H9 (cell line): Measurements from ENCODE around the gene ERC2. TPM values are rescaled to one million over a fixed set of nuclear protein-coding genes. Genes with fewer than 3 reads are reported as not detected.

Experiments used
- DNase-seq: peaks from one replicate; pipeline ENCODE4 v3.0.0-alpha.2; 2017
- H2AFZ ChIP-seq: one replicate; pipeline ENCODE4 v1.6.1; 2013; ENCODE audit warnings: mild to moderate bottlenecking, low read length, control low read depth, moderate library complexity
- H2AK5ac ChIP-seq: 2 replicates; pipeline ENCODE4 v1.6.1; 2013; ENCODE audit warnings: low read length, control low read depth, mixed read lengths; ENCODE audit not compliant: insufficient read length
- H2BK120ac ChIP-seq: one replicate; pipeline ENCODE4 v1.6.1; 2013; ENCODE audit warnings: low read depth, mild to moderate bottlenecking, low read length, control low read depth, inconsistent platforms; ENCODE audit not compliant: poor library complexity, severe bottlenecking
- H2BK12ac ChIP-seq: 2 replicates; pipeline ENCODE4 v1.6.1; 2013; ENCODE audit warnings: low read length, control low read depth, mixed read lengths, low read depth; ENCODE audit not compliant: insufficient read length
- H2BK15ac ChIP-seq: 2 replicates; pipeline ENCODE4 v1.6.1; 2013; ENCODE audit warnings: low read depth, low read length, control low read depth
- H2BK20ac ChIP-seq: one replicate; pipeline ENCODE4 v1.6.1; 2013; ENCODE audit warnings: low read depth, mild to moderate bottlenecking, low read length, control low read depth, inconsistent platforms; ENCODE audit not compliant: poor library complexity, severe bottlenecking
- H2BK5ac ChIP-seq: 2 replicates; pipeline ENCODE4 v1.6.1; 2013; ENCODE audit warnings: low read length, control low read depth, mixed read lengths; ENCODE audit not compliant: insufficient read length
- H3K14ac ChIP-seq: 2 replicates; pipeline ENCODE4 v1.6.1; 2013; ENCODE audit warnings: low read length, control low read depth; ENCODE audit not compliant: insufficient read depth
- H3K18ac ChIP-seq: 2 replicates; pipeline ENCODE4 v1.6.1; 2013; ENCODE audit warnings: low read depth, mild to moderate bottlenecking, mixed read lengths, low read length, control low read depth; ENCODE audit not compliant: insufficient read length
- H3K23ac ChIP-seq: 2 replicates; pipeline ENCODE4 v1.6.1; 2013; ENCODE audit warnings: low read length, control low read depth, mixed read lengths, low read depth; ENCODE audit not compliant: insufficient read length
- H3K23me2 ChIP-seq: 2 replicates; pipeline ENCODE4 v1.6.1; 2013; ENCODE audit warnings: low read depth, mild to moderate bottlenecking, mixed read lengths, low read length, control low read depth; ENCODE audit not compliant: insufficient read length, poor library complexity, severe bottlenecking
- H3K27ac ChIP-seq: 2 replicates; pipeline ENCODE4 v1.5.1; 2013; ENCODE audit warnings: low read length, control low read depth, mixed read lengths, low read depth; ENCODE audit not compliant: insufficient read length
- H3K27me3 ChIP-seq: 2 replicates; pipeline ENCODE4 v1.6.1; 2013; ENCODE audit warnings: low read length, control low read depth, inconsistent platforms; ENCODE audit not compliant: insufficient read depth
- H3K4ac ChIP-seq: 2 replicates; pipeline ENCODE4 v1.6.1; 2013; ENCODE audit warnings: low read depth, mild to moderate bottlenecking, control low read depth, inconsistent platforms, low read length, moderate library complexity
- H3K4me1 ChIP-seq: 2 replicates; pipeline ENCODE4 v1.6.1; 2013; ENCODE audit warnings: low read length, control low read depth, inconsistent platforms; ENCODE audit not compliant: insufficient read depth
- H3K4me2 ChIP-seq: 2 replicates; pipeline ENCODE4 v1.6.1; 2013; ENCODE audit warnings: low read length, control low read depth, mixed read lengths; ENCODE audit not compliant: insufficient read length, insufficient read depth
- H3K56ac ChIP-seq: 2 replicates; pipeline ENCODE4 v1.6.1; 2013; ENCODE audit warnings: low read depth, mild to moderate bottlenecking, mixed read lengths, low read length, control low read depth; ENCODE audit not compliant: insufficient read length
- H3K79me1 ChIP-seq: 2 replicates; pipeline ENCODE4 v1.6.1; 2013; ENCODE audit warnings: low read depth, mild to moderate bottlenecking, moderate library complexity, low read length, control low read depth, inconsistent platforms; ENCODE audit not compliant: insufficient read depth, poor library complexity, severe bottlenecking
- H3K79me2 ChIP-seq: 2 replicates; pipeline ENCODE4 v1.6.1; 2013; ENCODE audit warnings: low read length, control low read depth, inconsistent platforms; ENCODE audit not compliant: insufficient read depth
- H3K9ac ChIP-seq: 2 replicates; pipeline ENCODE4 v1.6.1; 2013; ENCODE audit warnings: low read length, control low read depth, mixed read lengths; ENCODE audit not compliant: insufficient read length; ENCODE audit errors: extremely low read depth
- H3K9me3 ChIP-seq: one replicate; pipeline ENCODE4 v1.6.1; 2013; ENCODE audit warnings: low read depth, low read length, inconsistent platforms; ENCODE audit not compliant: control insufficient read depth
- H3T11ph ChIP-seq: one replicate; pipeline ENCODE4 v1.6.1; 2013; ENCODE audit warnings: mild to moderate bottlenecking, low read length, control low read depth, inconsistent platforms
- H4K20me1 ChIP-seq: one replicate; pipeline ENCODE4 v1.6.1; 2013; ENCODE audit not compliant: control insufficient read depth, insufficient read length, insufficient read depth
- H4K5ac ChIP-seq: 2 replicates; pipeline ENCODE4 v1.6.1; 2013; ENCODE audit warnings: low read depth, mild to moderate bottlenecking, mixed read lengths, low read length, control low read depth; ENCODE audit not compliant: insufficient read length
- H4K8ac ChIP-seq: replicated peaks from 2 replicates; pipeline ENCODE4 v1.6.1; 2013; ENCODE audit warnings: low read length, control low read depth, mixed read lengths, low read depth; ENCODE audit not compliant: insufficient read length
- H4K91ac ChIP-seq: 2 replicates; pipeline ENCODE4 v1.6.1; 2013; ENCODE audit warnings: low read depth, mild to moderate bottlenecking, moderate library complexity, mixed read lengths, low read length, control low read depth; ENCODE audit not compliant: insufficient read length
- H3K27ac Mint-ChIP-seq, 3 experiments: 2 replicates in 2 of 3; 3 replicates in 1 of 3; pipeline ENCODE4 v1.8.0; 2020 to 2021; ENCODE audit warnings: mixed read lengths in 3 of 3, mild to moderate bottlenecking in 1 of 3, moderate library complexity in 1 of 3
- H3K27me3 Mint-ChIP-seq: 2 replicates; pipeline ENCODE4 v1.8.0; 2021; ENCODE audit warnings: low read depth, mild to moderate bottlenecking, moderate library complexity, mixed read lengths
- H3K36me3 Mint-ChIP-seq, 3 experiments: 2 replicates in 2 of 3; 3 replicates in 1 of 3; pipeline ENCODE4 v1.8.0; 2020 to 2021; ENCODE audit warnings: low read depth in 3 of 3, mixed read lengths in 3 of 3; ENCODE audit not compliant: insufficient read depth in 1 of 3
- H3K4me1 Mint-ChIP-seq, 2 experiments: 2 replicates each; pipeline ENCODE4 v1.8.0; 2020; ENCODE audit warnings: mixed read lengths in 2 of 2
- H3K4me3 Mint-ChIP-seq, 2 experiments: 2 replicates in 1 of 2; 3 replicates in 1 of 2; pipeline ENCODE4 v1.8.0; 2020 to 2021; ENCODE audit warnings: mild to moderate bottlenecking in 2 of 2, mixed read lengths in 2 of 2, moderate library complexity in 1 of 2
- H3K9me3 Mint-ChIP-seq, 2 experiments: 2 replicates in 1 of 2; 3 replicates in 1 of 2; pipeline ENCODE4 v1.8.0; 2020; ENCODE audit warnings: mild to moderate bottlenecking in 2 of 2, mixed read lengths in 2 of 2, moderate library complexity in 1 of 2
- CTCF ChIP-seq: fragments of 200-600 bp; sonication (generic); conservative IDR thresholded peaks from 3 replicates; pipeline ENCODE4 v1.8.0; 2021; ENCODE audit warnings: antibody characterized with exemption, mild to moderate bottlenecking
- WGBS: extraction: QIAGEN DNeasy Blood & Tissue Kit; methylation state at CpG from one replicate; pipeline ENCODE4 v1.1.7; 2013; ENCODE audit warnings: missing lambda C conversion rate, low lambda C conversion rate, mixed read lengths; ENCODE audit not compliant: insufficient read length; ENCODE audit errors: extremely low coverage; 5-methylcytosine and 5-hydroxymethylcytosine counted together
- total RNA-seq: library from RNA; stranded (reverse); gene quantifications from 2 replicates; pipeline ENCODE4 v1.2.1, GENCODE V29; 2021

The ERC2 gene
- total RNA-seq, 1 experiment from 2014 or later = 15.4 TPM

- peaks cover 7 to 14% of the 10 kb centered on the region in 2 experiments for H3K4me1 Mint-ChIP-seq
- H2AFZ ChIP-seq = no peak overlapping the region
- no peaks in the 10 kb centered on the region for H3K79me2 ChIP-seq
- H3K9me3 ChIP-seq = no peaks in the 10 kb centered on the region
- H3K4me1 ChIP-seq = peaks cover 5% of the 10 kb centered on the region; the same call in 1 of the 2 replicates
- H2BK5ac ChIP-seq = no peak overlapping the region
- no peak overlapping the region for H2AK5ac ChIP-seq
- H2BK20ac ChIP-seq = no peak overlapping the region
- H3K4me2 ChIP-seq = no peak overlapping the region
- no peaks in the 10 kb centered on the region for H4K20me1 ChIP-seq
- no peaks in the 10 kb centered on the region for H3K27me3 ChIP-seq
- no peak overlapping the region for H4K91ac ChIP-seq
- H3K36me3 Mint-ChIP-seq = peaks cover 3 to 7% (median 5%) of the 10 kb centered on the region in 3 experiments; a peak in 4 of 7 replicates
- no peak overlapping the region for H3K14ac ChIP-seq
- no peak overlapping the region for H3K27ac ChIP-seq
- H2BK15ac ChIP-seq = no peak overlapping the region
- no peak overlapping the region for H3K9ac ChIP-seq
- H3K27me3 Mint-ChIP-seq = no peaks in the 10 kb centered on the region
- no peak overlapping the region for H2BK12ac ChIP-seq
- no peak overlapping the region for H3K18ac ChIP-seq
- no peak overlapping the region for H2BK120ac ChIP-seq
- peaks cover 0 to 3% of the 10 kb centered on the region in 2 experiments; a peak in 1 of 5 replicates for H3K9me3 Mint-ChIP-seq
- no peak overlapping the region for H3K27ac Mint-ChIP-seq
- H3K79me1 ChIP-seq = no peaks in the 10 kb centered on the region
- H3K4me3 Mint-ChIP-seq = no peak overlapping the region
- H4K5ac ChIP-seq = no peak overlapping the region
- WGBS = no CpG with 5 or more reads among the region's 3 CpGs
- no peak overlapping the region for H3T11ph ChIP-seq
- no peak overlapping the region for H4K8ac ChIP-seq
- no peak overlapping the region for H3K4ac ChIP-seq
- H3K23ac ChIP-seq = no peak overlapping the region
- H3K56ac ChIP-seq = no peak overlapping the region
- TF ChIP-seq CTCF = no peak
- no peak for DNase-seq
- H3K23me2 ChIP-seq = no peaks in the 10 kb centered on the region
Measured at GRCh38 chr3:56415652-56416051, 52.6 kb downstream of the ERC2 start.
